ENCODE results near the gene ANO1.

The ANO1 gene

GRCh38 chr11:70206226-70206981, 128.3 kb downstream of the ANO1 start:
- no peak overlapping the region for H4K91ac ChIP-seq (ENCODE audit: low read depth, low read length)
- no peak overlapping the region for H3K14ac ChIP-seq (ENCODE audit: low read length)
- no peaks in the 10 kb centered on the region for H3K27me3 ChIP-seq (ENCODE audit: insufficient read depth, low read length)
- no peak overlapping the region for H4K12ac ChIP-seq (ENCODE audit: low read depth, low read length)
- H3K4me1 ChIP-seq (ENCODE audit: control insufficient read depth in 1 of 2, insufficient read depth in 2 of 2, low read length in 2 of 2) = peaks cover 7 to 15% of the 10 kb centered on the region in 2 experiments
- H3K4ac ChIP-seq (ENCODE audit: low read depth, low read length) = no peak overlapping the region
- H2BK5ac ChIP-seq (ENCODE audit: low read depth, low read length, poor library complexity) = no peak overlapping the region
- H3K79me1 ChIP-seq (ENCODE audit: low read length) = peaks cover 11% of the 10 kb centered on the region
- no peak overlapping the region for H3K23ac ChIP-seq (ENCODE audit: low read length)
- H3K9me3 ChIP-seq (ENCODE audit: insufficient read depth, low read depth, low read length) = no peaks in the 10 kb centered on the region
- DNase-seq = no peak
- H3K9ac ChIP-seq (ENCODE audit: low read length) = no peak overlapping the region
- H3K4me2 ChIP-seq (ENCODE audit: low read length) = no peak overlapping the region
- H2AFZ ChIP-seq (ENCODE audit: insufficient read depth, low read length, poor library complexity) = no peak overlapping the region
- no peak overlapping the region for H3K27ac ChIP-seq (ENCODE audit: low read depth, low read length)
- no CpG with 5 or more reads among the region's 22 CpGs for WGBS (ENCODE audit: extremely low coverage, insufficient coverage, insufficient read length)
- H4K8ac ChIP-seq (ENCODE audit: low read depth, low read length) = no peak overlapping the region
- no peak overlapping the region for H3K18ac ChIP-seq (ENCODE audit: low read length)
- no peak overlapping the region for H2AK5ac ChIP-seq (ENCODE audit: low read length)
- no peak overlapping the region for H3K4me3 ChIP-seq (ENCODE audit: low read depth, low read length)
- H3K36me3 ChIP-seq (ENCODE audit: control insufficient read depth in 1 of 2, insufficient read depth in 2 of 2, low read length in 2 of 2) = peaks cover 29 to 37% of the 10 kb centered on the region in 2 experiments
- H2BK120ac ChIP-seq (ENCODE audit: insufficient read depth, low read length, poor library complexity) = no peak overlapping the region
- peaks cover 10% of the 10 kb centered on the region for H3K79me2 ChIP-seq (ENCODE audit: control insufficient read depth, insufficient read depth, low read length, poor library complexity)
- no peak overlapping the region for H2BK12ac ChIP-seq (ENCODE audit: low read length)

- no peak overlapping the region for H2AK5ac ChIP-seq (ENCODE audit: low read length)
- H3K36me3 ChIP-seq (ENCODE audit: control insufficient read depth in 1 of 2, insufficient read depth in 2 of 2, low read length in 2 of 2) = peaks cover 29 to 37% of the 10 kb centered on the region in 2 experiments
- no peak overlapping the region for H2BK120ac ChIP-seq (ENCODE audit: insufficient read depth, low read length, poor library complexity)
- H4K8ac ChIP-seq (ENCODE audit: low read depth, low read length) = no peak overlapping the region
- H3K9me3 ChIP-seq (ENCODE audit: insufficient read depth, low read depth, low read length) = no peaks in the 10 kb centered on the region
- H4K12ac ChIP-seq (ENCODE audit: low read depth, low read length) = no peak overlapping the region
- no peak overlapping the region for H2BK12ac ChIP-seq (ENCODE audit: low read length)
- no peaks in the 10 kb centered on the region for H3K27me3 ChIP-seq (ENCODE audit: insufficient read depth, low read length)
- H3K9ac ChIP-seq (ENCODE audit: low read length) = no peak overlapping the region
- H3K4me2 ChIP-seq (ENCODE audit: low read length) = no peak overlapping the region
- no peak overlapping the region for H3K27ac ChIP-seq (ENCODE audit: low read depth, low read length)
- H3K23ac ChIP-seq (ENCODE audit: low read length) = no peak overlapping the region
- no peak overlapping the region for H3K4me3 ChIP-seq (ENCODE audit: low read depth, low read length)
- no peak overlapping the region for H2AFZ ChIP-seq (ENCODE audit: insufficient read depth, low read length, poor library complexity)
- no peak overlapping the region for H3K14ac ChIP-seq (ENCODE audit: low read length)
- DNase-seq = no peak
- H3K4ac ChIP-seq (ENCODE audit: low read depth, low read length) = no peak overlapping the region
- H3K79me1 ChIP-seq (ENCODE audit: low read length) = peaks cover 11% of the 10 kb centered on the region
- H4K91ac ChIP-seq (ENCODE audit: low read depth, low read length) = no peak overlapping the region
- H3K18ac ChIP-seq (ENCODE audit: low read length) = no peak overlapping the region
- WGBS (ENCODE audit: extremely low coverage, insufficient coverage, insufficient read length) = no CpG with 5 or more reads among the region's 6 CpGs
- peaks cover 7 to 15% of the 10 kb centered on the region in 2 experiments for H3K4me1 ChIP-seq (ENCODE audit: control insufficient read depth in 1 of 2, insufficient read depth in 2 of 2, low read length in 2 of 2)
- H2BK5ac ChIP-seq (ENCODE audit: low read depth, low read length, poor library complexity) = no peak overlapping the region
- peaks cover 10% of the 10 kb centered on the region for H3K79me2 ChIP-seq (ENCODE audit: control insufficient read depth, insufficient read depth, low read length, poor library complexity)
Measured at GRCh38 chr11:70206982-70207376, 128.9 kb downstream of the ANO1 start.

- Histone ChIP-seq H3K9ac (ENCODE audit: low read length) (no peak overlapping the region), H3K14ac (ENCODE audit: low read length) (no peak overlapping the region), H3K4me1 (ENCODE audit: control insufficient read depth in 1 of 2, insufficient read depth in 2 of 2, low read length in 2 of 2) (peaks cover 7 to 15% of the 10 kb centered on the region in 2 experiments), H3K9me3 (ENCODE audit: insufficient read depth, low read depth, low read length) (no peaks in the 10 kb centered on the region), H3K23ac (ENCODE audit: low read length) (no peak overlapping the region), H4K91ac (ENCODE audit: low read depth, low read length) (no peak overlapping the region), H3K4ac (ENCODE audit: low read depth, low read length) (no peak overlapping the region), H4K8ac (ENCODE audit: low read depth, low read length) (no peak overlapping the region), H3K27ac (ENCODE audit: low read depth, low read length) (no peak overlapping the region), H3K27me3 (ENCODE audit: insufficient read depth, low read length) (no peaks in the 10 kb centered on the region), H3K4me2 (ENCODE audit: low read length) (no peak overlapping the region), H3K79me1 (ENCODE audit: low read length) (peaks cover 11% of the 10 kb centered on the region), H3K18ac (ENCODE audit: low read length) (no peak overlapping the region), H2BK12ac (ENCODE audit: low read length) (no peak overlapping the region), H2AFZ (ENCODE audit: insufficient read depth, low read length, poor library complexity) (no peak overlapping the region), H2BK5ac (ENCODE audit: low read depth, low read length, poor library complexity) (no peak overlapping the region), H2AK5ac (ENCODE audit: low read length) (no peak overlapping the region), H3K4me3 (ENCODE audit: low read depth, low read length) (no peak overlapping the region), H3K36me3 (ENCODE audit: control insufficient read depth in 1 of 2, insufficient read depth in 2 of 2, low read length in 2 of 2) (peaks cover 29 to 37% of the 10 kb centered on the region in 2 experiments), H3K79me2 (ENCODE audit: control insufficient read depth, insufficient read depth, low read length, poor library complexity) (peaks cover 10% of the 10 kb centered on the region), H4K12ac (ENCODE audit: low read depth, low read length) (no peak overlapping the region), H2BK120ac (ENCODE audit: insufficient read depth, low read length, poor library complexity) (no peak overlapping the region)
- WGBS (ENCODE audit: extremely low coverage, insufficient coverage, insufficient read length) = no CpG with 5 or more reads among the region's 15 CpGs
- no peak for DNase-seq
Measured at GRCh38 chr11:70207531-70208131, 129.5 kb downstream of the ANO1 start.

- no peak overlapping the region for H2BK120ac ChIP-seq (ENCODE audit: insufficient read depth, low read length, poor library complexity)
- H3K4me2 ChIP-seq (ENCODE audit: low read length) = no peak overlapping the region
Measured at GRCh38 chr11:70209391-70209912, 131.3 kb downstream of the ANO1 start.

More at GRCh38 chr11:70209391-70209912, 131.3 kb downstream of the ANO1 start:
- no peak for DNase-seq
- no peak overlapping the region for H3K27ac ChIP-seq (ENCODE audit: low read depth, low read length)
- no peak overlapping the region for H3K18ac ChIP-seq (ENCODE audit: low read length)
- H3K14ac ChIP-seq (ENCODE audit: low read length) = no peak overlapping the region
- no peak overlapping the region for H4K12ac ChIP-seq (ENCODE audit: low read depth, low read length)
- H3K9me3 ChIP-seq (ENCODE audit: insufficient read depth, low read depth, low read length) = no peaks in the 10 kb centered on the region
- no peak overlapping the region for H4K8ac ChIP-seq (ENCODE audit: low read depth, low read length)
- H3K23ac ChIP-seq (ENCODE audit: low read length) = no peak overlapping the region
- H2BK5ac ChIP-seq (ENCODE audit: low read depth, low read length, poor library complexity) = no peak overlapping the region
- no peak overlapping the region for H3K4me3 ChIP-seq (ENCODE audit: low read depth, low read length)
- H2BK12ac ChIP-seq (ENCODE audit: low read length) = no peak overlapping the region
- H3K36me3 ChIP-seq (ENCODE audit: control insufficient read depth in 1 of 2, insufficient read depth in 2 of 2, low read length in 2 of 2) = peaks cover 29 to 37% of the 10 kb centered on the region in 2 experiments
- H3K4me1 ChIP-seq (ENCODE audit: control insufficient read depth in 1 of 2, insufficient read depth in 2 of 2, low read length in 2 of 2) = peaks cover 7 to 8% of the 10 kb centered on the region in 2 experiments
- H3K27me3 ChIP-seq (ENCODE audit: insufficient read depth, low read length) = no peaks in the 10 kb centered on the region
- no peaks in the 10 kb centered on the region for H3K79me1 ChIP-seq (ENCODE audit: low read length)
- H3K79me2 ChIP-seq (ENCODE audit: control insufficient read depth, insufficient read depth, low read length, poor library complexity) = no peaks in the 10 kb centered on the region
- no peak overlapping the region for H2AFZ ChIP-seq (ENCODE audit: insufficient read depth, low read length, poor library complexity)
- H4K91ac ChIP-seq (ENCODE audit: low read depth, low read length) = no peak overlapping the region
- no peak overlapping the region for H2AK5ac ChIP-seq (ENCODE audit: low read length)
- WGBS (ENCODE audit: extremely low coverage, insufficient coverage, insufficient read length) = no CpG with 5 or more reads among the region's 6 CpGs
- no peak overlapping the region for H3K9ac ChIP-seq (ENCODE audit: low read length)
- H3K4ac ChIP-seq (ENCODE audit: low read depth, low read length) = no peak overlapping the region

Data from trophoblast cell (in vitro differentiated cells and primary cell).